HG02798 (cell line): Measurements from ENCODE around the gene EDEM1.

Source experiments
- ATAC-seq: cut with Tn5 transposase; IDR thresholded peaks from one replicate; pipeline ENCODE4 v1.9.1; 2021; ENCODE audit warnings: mild to moderate bottlenecking; ENCODE audit not compliant: unreplicated experiment, poor library complexity

Gene EDEM1

DNA sequence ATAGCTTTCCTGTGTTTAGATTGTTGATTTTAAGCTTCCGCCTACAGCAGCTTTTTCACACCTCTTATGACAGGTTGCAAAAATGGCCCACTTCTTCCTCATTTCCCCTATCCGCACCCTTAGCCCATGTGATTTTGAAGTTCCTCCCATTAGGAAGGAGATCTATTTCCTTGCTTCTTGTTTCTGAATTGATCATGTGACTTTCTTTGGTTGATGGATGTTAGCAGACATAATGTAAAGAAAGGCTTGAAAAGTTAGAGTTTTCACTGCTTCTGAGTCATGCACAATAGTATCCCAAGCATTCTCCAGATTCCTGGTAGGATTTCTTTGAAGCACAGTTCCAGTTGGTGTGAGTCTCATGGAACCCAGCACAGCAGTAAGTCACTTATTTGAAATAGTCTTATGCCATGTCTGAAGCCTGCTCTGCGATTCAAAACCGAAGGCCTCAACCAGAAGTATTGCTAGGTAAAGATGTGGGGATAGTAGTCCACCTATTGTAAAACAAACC, 76.6 kb downstream of the EDEM1 start:
- ATAC-seq = no peak

DNA sequence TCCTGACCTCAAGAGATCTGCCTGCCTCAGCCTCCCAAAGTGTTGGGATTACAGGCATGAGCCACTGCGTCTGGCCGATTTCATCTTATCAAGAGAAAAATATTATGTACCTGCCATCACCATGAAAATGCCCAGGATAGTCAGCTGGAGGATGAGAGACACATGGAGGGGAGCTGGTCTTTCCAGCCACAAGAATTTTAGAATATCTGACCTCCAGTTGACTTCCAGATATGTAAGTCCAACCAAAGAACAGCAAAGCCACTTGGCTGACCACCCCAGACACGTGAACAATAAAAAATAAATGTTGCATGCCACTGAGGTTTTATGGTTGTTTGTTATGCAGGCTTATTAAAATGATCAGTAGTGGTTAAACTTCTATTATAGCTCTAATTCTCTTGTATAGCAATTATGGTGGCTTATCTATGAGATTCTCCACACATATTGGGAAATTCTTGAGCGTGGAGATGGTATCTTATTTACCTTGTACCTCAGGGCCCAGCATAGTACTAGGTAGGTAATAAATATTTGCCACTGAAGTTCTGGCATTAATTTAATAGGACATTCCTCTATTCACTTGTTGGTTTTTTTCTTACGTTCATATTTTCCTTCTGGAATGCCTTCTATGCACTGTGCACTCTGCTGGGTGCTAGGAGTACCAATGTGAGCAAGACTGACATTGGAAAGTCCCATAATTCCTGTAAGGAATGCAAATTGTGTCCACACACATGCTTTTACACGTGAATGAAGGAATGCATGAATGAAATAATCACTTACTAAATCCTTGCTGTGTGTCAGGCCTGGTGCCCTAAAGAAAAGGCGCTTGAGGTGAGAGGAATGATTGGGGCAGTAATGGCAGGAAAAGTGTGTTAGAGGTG, 77.6 kb downstream of the EDEM1 start:
- ATAC-seq = no peak

DNA sequence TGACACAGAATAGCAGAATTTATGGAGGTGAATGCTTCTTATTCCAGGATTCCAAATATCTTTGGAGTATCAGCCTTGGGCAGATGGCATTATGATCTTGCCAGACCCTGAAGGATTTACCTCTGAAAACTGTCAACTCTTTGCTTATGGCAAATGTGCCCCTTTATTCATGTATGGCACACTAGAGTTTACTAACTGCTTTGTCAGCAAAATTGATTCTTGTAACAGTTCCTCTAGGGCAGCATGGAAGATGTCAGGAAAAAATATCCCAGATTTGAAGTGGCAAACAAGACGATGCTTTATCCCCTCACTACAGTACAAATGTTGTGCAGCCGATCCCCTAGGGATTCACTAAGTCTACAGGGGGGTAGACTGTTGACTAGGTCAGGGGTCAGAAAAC, 79.7 kb downstream of the EDEM1 start:
- no peak for ATAC-seq

DNA sequence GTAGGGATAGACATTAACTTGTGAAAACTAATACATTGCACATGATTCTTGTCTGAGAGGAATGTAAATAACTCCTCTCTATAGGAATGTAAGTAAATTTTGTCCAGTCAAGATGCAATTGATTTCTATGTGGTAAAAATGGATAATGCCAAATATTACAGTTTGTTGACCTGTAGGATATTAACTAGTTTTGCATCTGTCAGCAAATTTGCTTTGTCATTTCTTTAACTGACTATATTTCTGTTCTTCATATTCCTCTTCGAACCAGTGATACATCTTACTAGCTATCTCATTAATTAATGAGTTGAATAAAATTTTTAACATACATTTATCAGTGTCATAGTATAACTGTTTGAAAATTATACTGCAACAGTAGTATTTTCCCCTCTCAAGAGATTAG, 80.4 kb downstream of the EDEM1 start:
- no peak for ATAC-seq
